GM18870 (cell line): Measurements from ENCODE around the gene KIR2DL1.
"Not testable (repeated sequence)": the region's sequence is repeated elsewhere in the genome, so short reads cannot be mapped to it uniquely, and the experiment has no call there.

Source experiments
- ATAC-seq: cut with Tn5 transposase; IDR thresholded peaks from one replicate; pipeline ENCODE4 v1.9.1; 2021; ENCODE audit warnings: moderate library complexity; ENCODE audit not compliant: unreplicated experiment

Gene KIR2DL1

DNA sequence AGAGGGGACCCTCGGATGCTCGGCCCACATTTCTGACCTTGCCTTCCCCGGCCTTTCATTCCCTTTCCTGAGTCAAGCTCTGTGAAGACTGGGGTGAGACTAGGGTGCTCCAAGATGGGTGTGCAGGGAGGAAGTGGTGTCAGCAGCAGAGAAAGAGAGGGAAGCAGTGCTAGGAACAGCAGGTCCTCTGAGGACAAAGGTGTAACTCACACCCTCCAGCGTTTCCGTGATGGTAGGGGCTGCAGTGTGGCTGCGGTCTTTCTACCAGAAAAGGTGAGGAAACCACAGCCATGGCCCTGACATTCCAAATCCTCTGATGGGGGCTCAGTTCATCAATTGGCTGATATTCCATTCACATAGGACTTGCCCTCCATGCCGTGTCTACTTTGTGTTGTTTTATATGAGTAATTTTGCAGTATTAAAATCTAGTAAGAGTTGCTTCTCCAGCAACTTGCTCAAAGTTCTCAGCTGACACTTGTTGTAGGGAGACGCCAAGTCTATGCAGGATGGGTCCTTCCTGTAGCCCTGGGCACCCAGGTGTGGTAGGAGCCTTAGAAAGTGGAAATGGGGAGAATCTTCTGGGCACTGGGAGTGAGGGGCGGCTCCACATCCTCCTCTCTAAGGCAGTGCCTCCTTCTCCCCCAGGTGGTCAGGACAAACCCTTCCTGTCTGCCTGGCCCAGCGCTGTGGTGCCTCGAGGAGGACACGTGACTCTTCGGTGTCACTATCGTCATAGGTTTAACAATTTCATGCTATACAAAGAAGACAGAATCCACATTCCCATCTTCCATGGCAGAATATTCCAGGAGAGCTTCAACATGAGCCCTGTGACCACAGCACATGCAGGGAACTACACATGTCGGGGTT lies 48.3 kb downstream of the KIR2DL1 start:
- ATAC-seq: no peak

DNA sequence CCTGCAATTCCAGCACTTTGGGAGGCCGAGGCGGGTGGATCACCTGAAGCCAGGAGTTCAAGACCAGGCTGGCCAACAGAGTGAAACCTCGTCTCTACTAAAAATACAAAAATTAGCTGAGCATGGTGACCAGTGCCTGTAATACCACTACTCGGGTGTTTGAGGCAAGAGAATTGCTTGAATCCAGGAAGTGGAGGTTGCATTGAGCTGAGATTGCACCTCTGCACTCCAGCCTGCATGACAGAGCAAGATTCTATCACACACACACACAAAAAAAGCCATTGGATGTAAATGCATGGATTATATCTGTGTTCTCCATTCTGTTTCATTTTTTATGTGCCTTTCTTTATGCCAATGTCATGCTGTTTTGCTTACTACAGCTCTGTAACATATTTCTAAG lies 54.8 kb downstream of the KIR2DL1 start:
- ATAC-seq: not testable (repeated sequence)

DNA sequence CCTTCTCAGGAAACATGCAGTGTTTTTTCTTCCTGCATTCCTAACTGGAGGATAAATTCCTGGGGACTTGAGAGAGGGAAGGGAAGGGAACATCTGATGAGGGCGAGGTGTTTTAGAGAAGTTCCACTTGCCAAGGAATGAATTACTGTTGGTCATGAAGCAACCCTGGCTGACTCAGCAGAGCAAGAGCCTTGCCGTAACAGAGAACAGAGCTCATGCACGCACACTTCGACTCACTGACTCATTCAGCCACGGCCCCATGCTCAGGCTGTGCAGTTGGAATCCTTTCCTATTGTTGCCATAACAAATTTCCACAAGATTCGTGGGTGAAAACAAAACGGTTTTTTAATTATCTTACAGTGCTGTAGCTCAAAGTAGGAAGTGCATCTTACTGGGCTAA lies 55.7 kb downstream of the KIR2DL1 start:
- not testable (repeated sequence) for ATAC-seq

DNA sequence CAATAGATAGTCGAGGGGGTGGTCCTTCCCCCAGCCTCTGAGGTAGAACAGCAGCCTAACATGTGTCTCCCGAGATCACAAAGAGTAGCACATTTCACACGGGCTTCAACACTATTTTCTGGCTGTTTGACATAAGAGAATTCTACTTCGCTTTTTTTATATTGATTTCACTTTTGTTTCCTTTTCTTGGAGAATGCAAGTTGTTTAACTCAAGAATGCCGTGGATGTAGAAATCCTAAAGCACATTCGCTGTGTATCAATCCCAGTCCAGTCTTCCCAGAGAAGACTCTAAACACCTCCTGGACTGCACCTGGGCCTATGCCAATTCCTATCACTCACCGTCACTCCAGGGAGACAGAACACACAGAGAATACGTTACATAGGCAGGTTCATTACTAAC lies 58.5 kb downstream of the KIR2DL1 start:
- not testable (repeated sequence) for ATAC-seq

DNA sequence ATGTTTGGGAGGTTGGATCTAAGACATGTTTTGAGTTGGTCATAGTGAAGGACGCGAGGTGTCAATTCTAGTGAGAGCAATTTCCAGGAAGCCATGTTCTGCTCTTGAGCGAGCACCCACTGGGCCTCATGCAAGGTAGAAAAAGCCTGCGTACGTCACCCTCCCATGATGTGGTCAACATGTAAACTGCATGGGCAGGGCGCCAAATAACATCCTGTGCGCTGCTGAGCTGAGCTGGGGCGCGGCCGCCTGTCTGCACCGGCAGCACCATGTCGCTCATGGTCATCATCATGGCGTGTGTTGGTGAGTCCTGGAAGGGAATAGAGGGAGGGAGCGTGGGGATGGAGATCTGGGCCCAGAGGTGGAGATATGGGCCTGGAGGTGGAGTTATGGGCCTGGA lies 62.9 kb downstream of the KIR2DL1 start, which contains the start of gene KIR2DS4:
Gene KIR2DS4 (plus strand): TSS at position 181 of the 400 bp plus-strand sequence.
- ATAC-seq: not testable (repeated sequence)
